GM10266 (cell line): ENCODE data around the gene PFN1.
A peak's percentile ranks its signal among the peaks of the same experiment; 100 is the strongest.

Experiments used
- DNase-seq: peaks from one replicate; pipeline ENCODE4 v3.0.0; 2012; ENCODE audit errors: extremely low spot score
- TF ChIP-seq, protein P1 (sequence below): IDR thresholded peaks from 2 replicates; pipeline ENCODE4 v1.5.1; 2012; ENCODE audit warnings: mild to moderate bottlenecking, low read depth; ENCODE audit not compliant: control insufficient read depth, insufficient read depth; ENCODE audit errors: missing control alignments

PFN1 gene

DNA sequence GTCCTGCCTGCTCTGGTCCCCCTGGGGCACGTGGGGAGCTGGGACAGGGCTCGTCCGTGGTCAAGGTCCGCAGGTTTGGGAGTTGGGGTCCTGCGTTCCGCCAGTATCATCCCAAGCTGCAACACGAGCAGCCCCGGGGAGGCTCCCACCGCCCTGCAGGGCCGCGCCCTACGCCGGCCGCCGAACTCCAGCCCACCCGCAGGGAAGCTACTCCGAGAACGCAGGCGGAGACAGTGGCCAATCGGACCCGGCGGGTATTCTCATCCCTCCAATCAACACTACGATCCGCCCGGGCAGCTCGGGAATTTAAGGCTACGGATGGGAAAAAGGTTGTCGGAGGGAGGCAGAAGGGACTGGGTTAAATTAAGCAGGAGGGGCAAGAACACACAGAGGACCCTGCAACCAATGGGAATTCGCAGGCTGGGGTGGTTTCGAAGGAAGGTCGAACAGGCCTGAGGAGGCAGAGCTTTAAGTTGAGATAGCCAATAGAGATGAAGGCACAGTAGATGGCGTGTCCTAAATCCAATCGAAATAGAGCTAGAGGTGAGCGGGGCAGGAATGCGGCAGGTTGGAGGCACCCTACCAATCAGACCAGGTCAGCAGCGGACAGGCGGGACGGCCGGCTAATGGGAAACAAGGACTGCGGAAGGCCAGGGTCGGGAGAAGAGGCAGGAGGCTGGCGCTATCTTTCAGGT is 18.7 kb upstream of the PFN1 start:
- peak; percentile 98 for DNase-seq
- TF ChIP-seq, protein P1, sequence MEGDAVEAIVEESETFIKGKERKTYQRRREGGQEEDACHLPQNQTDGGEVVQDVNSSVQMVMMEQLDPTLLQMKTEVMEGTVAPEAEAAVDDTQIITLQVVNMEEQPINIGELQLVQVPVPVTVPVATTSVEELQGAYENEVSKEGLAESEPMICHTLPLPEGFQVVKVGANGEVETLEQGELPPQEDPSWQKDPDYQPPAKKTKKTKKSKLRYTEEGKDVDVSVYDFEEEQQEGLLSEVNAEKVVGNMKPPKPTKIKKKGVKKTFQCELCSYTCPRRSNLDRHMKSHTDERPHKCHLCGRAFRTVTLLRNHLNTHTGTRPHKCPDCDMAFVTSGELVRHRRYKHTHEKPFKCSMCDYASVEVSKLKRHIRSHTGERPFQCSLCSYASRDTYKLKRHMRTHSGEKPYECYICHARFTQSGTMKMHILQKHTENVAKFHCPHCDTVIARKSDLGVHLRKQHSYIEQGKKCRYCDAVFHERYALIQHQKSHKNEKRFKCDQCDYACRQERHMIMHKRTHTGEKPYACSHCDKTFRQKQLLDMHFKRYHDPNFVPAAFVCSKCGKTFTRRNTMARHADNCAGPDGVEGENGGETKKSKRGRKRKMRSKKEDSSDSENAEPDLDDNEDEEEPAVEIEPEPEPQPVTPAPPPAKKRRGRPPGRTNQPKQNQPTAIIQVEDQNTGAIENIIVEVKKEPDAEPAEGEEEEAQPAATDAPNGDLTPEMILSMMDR, result no peak

DNA sequence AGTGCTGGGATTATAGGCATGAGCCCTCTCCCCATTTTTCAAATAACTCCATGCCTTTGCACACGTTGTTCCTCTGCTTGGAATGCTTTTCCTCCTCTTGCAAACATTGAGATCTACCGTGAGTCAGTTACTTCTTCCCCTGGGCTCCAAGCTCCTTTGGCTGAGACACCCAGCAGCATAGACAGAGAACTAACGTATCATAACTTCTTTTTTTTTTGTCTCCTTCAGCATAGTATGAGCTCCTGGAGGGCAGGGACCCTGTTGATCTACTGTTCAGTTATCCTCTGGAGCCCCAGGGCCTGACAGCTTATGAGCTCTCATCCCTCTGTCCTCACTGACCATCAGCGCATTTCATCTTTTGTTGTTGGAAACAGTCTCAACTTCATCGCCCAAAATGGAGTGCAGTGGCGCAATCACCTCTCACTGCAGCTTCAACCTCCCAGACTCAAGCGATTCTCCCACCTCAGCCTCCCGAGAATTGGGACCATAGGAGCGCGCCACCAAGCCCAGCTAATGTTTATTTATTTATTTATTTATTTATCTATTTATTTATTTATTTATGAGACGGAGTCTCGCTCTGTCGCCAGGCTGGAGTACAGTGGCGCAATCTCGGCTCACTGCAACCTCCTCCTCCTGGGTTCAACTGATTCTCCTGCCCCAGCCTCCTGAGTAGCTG is 17.1 kb upstream of the PFN1 start:
- TF ChIP-seq, protein P1, result no peak
- no peak for DNase-seq

DNA sequence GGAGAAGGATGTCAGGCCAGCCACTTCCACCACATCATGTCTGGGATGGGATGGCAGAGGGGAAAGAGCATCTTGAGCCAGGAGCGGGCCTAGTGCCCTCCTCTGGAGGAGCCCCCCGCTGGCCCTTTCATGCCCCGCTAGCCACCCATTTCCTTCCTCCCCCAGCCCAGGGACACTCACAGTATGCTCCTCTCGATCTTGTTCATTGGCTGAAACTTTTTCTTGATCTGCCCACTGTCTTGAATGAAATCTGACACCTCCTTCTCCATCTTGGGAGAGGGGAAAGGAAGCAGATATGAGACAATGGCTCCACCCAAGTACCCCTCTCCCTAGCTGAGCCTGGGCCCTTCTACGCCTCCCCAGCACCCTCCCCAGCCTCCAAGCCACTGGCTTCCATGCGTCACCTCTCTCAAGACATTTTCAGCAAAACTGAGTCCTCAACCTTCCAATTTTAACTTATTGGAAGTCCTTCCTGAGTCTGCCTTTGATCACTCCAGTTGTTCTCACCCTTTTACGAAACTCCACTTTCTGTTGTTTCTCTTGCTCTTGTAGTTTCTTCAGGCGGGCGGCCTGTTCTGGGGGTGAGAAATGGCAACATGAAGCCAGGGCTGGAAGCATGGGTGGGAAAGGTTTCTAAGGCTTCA is 12.1 kb upstream of the PFN1 start:
- TF ChIP-seq, protein P1, result no peak
- no peak for DNase-seq

DNA sequence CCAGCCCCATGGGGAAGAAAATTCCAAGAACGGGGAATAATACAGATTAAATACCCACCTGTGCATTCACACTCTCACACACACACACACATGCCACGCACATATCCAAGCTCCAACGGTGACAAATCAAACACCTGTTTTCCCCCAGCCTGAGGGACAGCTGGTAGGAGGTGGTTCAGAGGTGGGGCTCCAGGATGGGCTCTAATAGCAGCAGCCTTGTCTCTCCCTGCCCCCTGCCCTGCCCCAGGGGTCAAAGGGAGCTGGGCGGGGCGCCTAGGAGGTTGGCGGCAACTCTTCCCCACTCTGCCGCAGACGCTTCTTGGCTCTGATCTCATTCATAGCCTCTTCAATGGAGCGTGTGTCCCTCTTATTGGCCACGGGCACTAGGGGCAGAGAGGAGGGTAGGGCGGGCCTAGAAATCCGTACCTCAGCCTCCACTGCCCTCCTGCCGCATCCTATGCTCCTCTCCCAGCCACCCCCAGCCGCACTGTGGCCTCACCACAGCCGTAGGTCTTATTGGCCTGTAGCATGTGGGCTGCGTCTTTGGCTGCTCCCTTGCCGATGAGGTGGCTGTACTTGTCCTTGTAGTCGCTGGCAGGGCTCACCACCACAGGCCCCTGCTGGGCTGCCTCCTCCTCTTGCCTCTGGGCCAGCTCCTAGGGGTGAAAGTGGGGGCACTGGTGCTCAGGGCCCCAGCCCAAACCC is 11.1 kb upstream of the PFN1 start:
- TF ChIP-seq, protein P1, result no peak
- no peak for DNase-seq

DNA sequence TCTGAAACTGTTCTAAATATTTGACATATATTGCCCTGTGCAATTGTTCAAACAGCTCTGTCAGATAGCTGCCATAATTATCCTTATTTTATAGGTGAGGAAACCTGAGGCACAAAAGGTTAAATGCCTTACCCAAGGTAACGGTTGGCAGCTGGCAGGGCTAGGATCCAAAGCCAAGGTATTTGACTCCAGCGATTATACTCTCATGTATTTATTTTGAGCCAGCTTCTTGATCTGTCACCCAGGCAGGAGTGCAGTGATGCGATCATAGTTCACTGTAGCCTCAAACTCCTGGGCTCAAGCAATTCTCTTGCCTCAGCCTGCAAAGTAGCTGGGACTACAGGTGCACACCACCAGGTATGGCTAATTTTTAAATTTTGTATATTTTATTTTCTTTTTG is 9.8 kb upstream of the PFN1 start:
- no peak for DNase-seq
- TF ChIP-seq, protein P1, result no peak

DNA sequence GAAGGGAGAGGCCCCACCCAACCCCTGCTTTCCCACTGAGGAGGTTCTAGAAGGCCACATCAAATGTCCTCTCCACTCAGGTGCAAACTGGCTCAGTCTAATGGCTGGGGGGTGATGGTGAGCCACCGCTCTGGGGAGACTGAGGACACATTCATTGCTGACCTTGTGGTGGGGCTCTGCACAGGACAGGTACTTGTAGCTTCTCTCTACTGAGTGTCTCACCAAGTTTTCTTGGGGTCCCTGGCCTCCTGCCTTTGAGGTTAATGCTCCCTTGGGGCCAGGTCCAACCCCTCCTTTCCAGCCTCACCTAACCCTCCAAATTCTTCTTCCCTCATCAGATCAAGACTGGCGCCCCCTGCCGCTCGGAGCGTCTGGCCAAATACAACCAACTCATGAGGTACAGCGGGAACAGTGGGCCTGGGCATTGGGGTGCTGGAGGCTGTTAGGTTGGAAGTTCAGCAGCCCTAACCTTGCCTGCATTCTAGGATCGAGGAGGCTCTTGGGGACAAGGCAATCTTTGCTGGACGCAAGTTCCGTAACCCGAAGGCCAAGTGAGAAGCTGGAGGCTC is 8.2 kb upstream of the PFN1 start:
- no peak for DNase-seq
- TF ChIP-seq, protein P1, result peak; percentile 49
